AG04449 (cell line): ENCODE data around the gene FCRLA.
"Not testable (repeated sequence)": the region's sequence is repeated elsewhere in the genome, so short reads cannot be mapped to it uniquely, and the experiment has no call there.

Experiments used
- CTCF ChIA-PET: fragments of 350-600 bp; formaldehyde crosslinking; extraction: SDS; loops from one replicate; lab custom pipeline; 2021; ENCODE audit warnings: antibody characterized with exemption; lab: Yijun Ruan, JAX
- POLR2A ChIA-PET: fragments of 400-600, 350-600 bp; formaldehyde crosslinking; extraction: SDS; loops from one replicate; lab custom pipeline; 2020; ENCODE audit warnings: antibody characterized with exemption, inconsistent platforms; lab: Yijun Ruan, JAX
- DNase-seq: peaks from one replicate; pipeline ENCODE4 v3.0.0-alpha.2; 2010; ENCODE audit warnings: low read depth, low spot score
- H3K4me3 ChIP-seq: 2 replicates; pipeline ENCODE4 v1.5.1; 2011; ENCODE audit warnings: low read depth, mild to moderate bottlenecking, control low read depth, low read length
- CTCF ChIP-seq: IDR thresholded peaks from one replicate; pipeline ENCODE4 v1.5.1; 2011; ENCODE audit warnings: mild to moderate bottlenecking, moderate library complexity, low read length, control low read depth, inconsistent platforms; ENCODE audit not compliant: insufficient read depth; ENCODE audit errors: missing control alignments

FCRLA gene

GRCh38 chr1:161676441-161676840 lies 30.6 kb upstream of the FCRLA start:
- CTCF ChIA-PET: no interaction called here
- H3K4me3 ChIP-seq: no peak overlapping the region
- DNase-seq: no peak
- POLR2A ChIA-PET: no interaction called here
- no peak for TF ChIP-seq CTCF

- POLR2A ChIA-PET: no interaction called here
- CTCF ChIA-PET: no interaction called here
- no peak for DNase-seq
- TF ChIP-seq CTCF: no peak
- H3K4me3 ChIP-seq: no peak overlapping the region
These were observed 29.9 kb upstream of the FCRLA start for GRCh38 chr1:161676958-161677689.

- ChIA-PET POLR2A (no interaction called here), CTCF (no interaction called here)
- no peak for TF ChIP-seq CTCF
- H3K4me3 ChIP-seq: no peak overlapping the region
- no peak for DNase-seq
These were observed 28.5 kb upstream of the FCRLA start for GRCh38 chr1:161678500-161678899.

- CTCF ChIA-PET: interaction anchor here (0.7 kb wide), 1 partner anchor 12 kb away, joined by 3 read pairs; no protein-coding TSS in a partner anchor
- POLR2A ChIA-PET: no interaction called here
- no peak for TF ChIP-seq CTCF
- H3K4me3 ChIP-seq: no peak overlapping the region
- no peak for DNase-seq
These were observed 25.1 kb upstream of the FCRLA start for GRCh38 chr1:161681879-161682278.

GRCh38 chr1:161688946-161689345 lies 18.1 kb upstream of the FCRLA start:
- CTCF ChIA-PET: interaction anchor here (1.1 kb wide), 1 partner anchor 50 kb away, joined by 3 read pairs; no protein-coding TSS in a partner anchor
- no peak overlapping the region for H3K4me3 ChIP-seq
- POLR2A ChIA-PET: no interaction called here
- TF ChIP-seq CTCF: no peak
- DNase-seq: no peak

- no peak overlapping the region for H3K4me3 ChIP-seq
- ChIA-PET CTCF (interaction anchor here (1.6 kb wide), 2 partner anchors 10 to 11 kb away, joined by 3 read pairs; no protein-coding TSS in a partner anchor), POLR2A (interaction anchor here (0.6 kb wide), 1 partner anchor 47 kb away, joined by 3 read pairs; no protein-coding TSS in a partner anchor)
- TF ChIP-seq CTCF: no peak
- no peak for DNase-seq
These were observed 15.2 kb upstream of the FCRLA start for GRCh38 chr1:161691846-161692245.

- H3K4me3 ChIP-seq, DNase-seq, POLR2A ChIA-PET: not testable (repeated sequence)
- CTCF ChIA-PET: interaction anchor here (0.9 to 1.6 kb wide), 3 partner anchors 8 to 12 kb away, joined by 3 read pairs; no protein-coding TSS in a partner anchor
These were observed 13.9 kb upstream of the FCRLA start for GRCh38 chr1:161693020-161693712.

- H3K4me3 ChIP-seq, DNase-seq, POLR2A ChIA-PET: not testable (repeated sequence)
- CTCF ChIA-PET: interaction anchor here (0.8 kb wide), 1 partner anchor 42 kb away, joined by 3 read pairs; no protein-coding TSS in a partner anchor
These were observed 8.7 kb upstream of the FCRLA start for GRCh38 chr1:161698302-161698701.
